ENCODE measurements around the gene PSTK.

The PSTK gene

GRCh38 chr10:122980209-122981065 lies at the start of gene PSTK:
TSS of gene PSTK (plus strand) at chr10:122980401. CDS start at chr10:122980480, 79 bp downstream.
- intact Hi-C loops (cut with DNase I), result loop anchor here (1.0 kb wide), 1 partner anchor 26 kb away; the partner anchor contains the start of gene C10orf88

GRCh38 chr10:122931088-122931906 lies 48.9 kb upstream of the PSTK start:
- intact Hi-C loops (cut with DNase I), result no loop called here
- DNase-seq, result no peak

More at GRCh38 chr10:122980209-122981065, at the start of gene PSTK:
- DNase-seq, result peak; percentile 77 to 95 (median 90)

- intact Hi-C loops (cut with DNase I), result no loop called here
Measured at GRCh38 chr10:122939133-122939855, 40.9 kb upstream of the PSTK start.

GRCh38 chr10:122939856-122940543 lies 40.2 kb upstream of the PSTK start:
- DNase-seq, result no peak
- intact Hi-C loops (cut with DNase I), result no loop called here

More at GRCh38 chr10:122939133-122939855, 40.9 kb upstream of the PSTK start:
- DNase-seq, result no peak

- intact Hi-C loops (cut with DNase I), result no loop called here
- DNase-seq, result no peak
Measured at GRCh38 chr10:122949296-122949695, 30.9 kb upstream of the PSTK start.

- intact Hi-C loops (cut with DNase I), result loop anchor here (1.0 kb wide), 1 partner anchor 26 kb away; the partner anchor contains the start of gene PSTK
- peak; percentile 94 to 99 (median 97) for DNase-seq
Measured at GRCh38 chr10:122953902-122954730, 26.1 kb upstream of the PSTK start, which contains the start of gene C10orf88. TSS of gene C10orf88 (minus strand) at chr10:122954227. CDS start at chr10:122954178, 49 bp downstream.

GRCh38 chr10:122954731-122955050 lies 25.5 kb upstream of the PSTK start:
- peak in 10 of 42 donors; percentile 8 to 46 (median 18) for DNase-seq
- intact Hi-C loops (cut with DNase I), result loop anchor here (1.0 kb wide), 1 partner anchor 26 kb away; the partner anchor contains the start of gene PSTK

GRCh38 chr10:122955892-122956291 lies 24.3 kb upstream of the PSTK start:
- no peak for DNase-seq
- intact Hi-C loops (cut with DNase I), result no loop called here

GRCh38 chr10:122957474-122957873 lies 22.7 kb upstream of the PSTK start:
- DNase-seq, result no peak

GRCh38 chr10:122962405-122962804 lies 17.8 kb upstream of the PSTK start:
- no peak for DNase-seq
- intact Hi-C loops (cut with DNase I), result no loop called here

More at GRCh38 chr10:122957474-122957873, 22.7 kb upstream of the PSTK start:
- intact Hi-C loops (cut with DNase I), result no loop called here

GRCh38 chr10:122966879-122967278 lies 13.3 kb upstream of the PSTK start:
- intact Hi-C loops (cut with DNase I), result no loop called here
- no peak for DNase-seq

GRCh38 chr10:122968698-122969097 lies 11.5 kb upstream of the PSTK start:
- intact Hi-C loops (cut with DNase I), result no loop called here
- no peak for DNase-seq

GRCh38 chr10:122974023-122974422 lies 6.2 kb upstream of the PSTK start:
- no peak for DNase-seq
- intact Hi-C loops (cut with DNase I), result no loop called here

GRCh38 chr10:122974543-122975064 lies 5.6 kb upstream of the PSTK start:
- intact Hi-C loops (cut with DNase I), result no loop called here
- DNase-seq, result no peak

GRCh38 chr10:122981066-122981464 lies 864 bp downstream of the PSTK start:
- intact Hi-C loops (cut with DNase I), result no loop called here
- DNase-seq, result no peak

- intact Hi-C loops (cut with DNase I), result no loop called here
- no peak for DNase-seq
Measured at GRCh38 chr10:122983898-122984297, 3.7 kb downstream of the PSTK start.

- intact Hi-C loops (cut with DNase I), result no loop called here
- DNase-seq, result no peak
Measured at GRCh38 chr10:122984708-122985107, 4.5 kb downstream of the PSTK start.

Data from head of caudate nucleus (tissue), 42 donors.